ENCODE results near the gene FRMPD2. TPM values are rescaled to one million over a fixed set of nuclear protein-coding genes. Genes with fewer than 3 reads are reported as not detected.

Gene FRMPD2
- total and polyA plus RNA-seq, 2 of the 4 experiments (the other 2 are of a cell fraction) = 0.18 TPM; not detected in 1

DNA sequence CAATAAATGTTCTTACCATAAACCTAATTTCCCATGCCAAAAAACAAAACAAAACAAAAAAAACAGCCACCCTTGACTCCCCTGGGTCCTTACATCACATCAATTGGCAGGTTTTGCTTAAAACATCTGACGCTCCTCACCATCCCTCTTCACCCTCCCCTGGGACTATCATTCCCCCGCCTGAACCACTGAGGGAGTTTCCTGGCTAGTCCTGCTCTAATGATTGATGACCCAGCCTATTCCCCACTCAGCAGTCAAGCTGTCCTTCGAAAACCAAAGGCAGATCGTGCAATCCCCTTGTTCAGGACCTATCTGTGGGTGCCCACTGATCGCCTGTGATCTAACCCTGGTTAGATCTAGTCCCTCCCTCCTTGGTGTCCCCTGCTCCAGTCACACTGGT lies 11.2 kb upstream of the FRMPD2 start:
- peaks cover 30% of the 10 kb centered on the region for H3K27me3 ChIP-seq (ENCODE audit: control insufficient read depth, insufficient read depth, low read length)
- no peak overlapping the region for H3K18ac ChIP-seq (ENCODE audit: low read depth, low read length)
- no peak overlapping the region for H3K23ac ChIP-seq (ENCODE audit: low read depth, low read length)
- H2BK5ac ChIP-seq (ENCODE audit: low read depth, low read length, poor library complexity, severe bottlenecking) = no peak overlapping the region
- no peak overlapping the region for H3K4me2 ChIP-seq (ENCODE audit: low read depth, low read length)
- BruUV-seq (replicated peaks) = no TSS peak
- no peak overlapping the region for H2AFZ ChIP-seq (replicated peaks; ENCODE audit: low read length, poor library complexity)
- no peak overlapping the region for H3K14ac ChIP-seq (replicated peaks; ENCODE audit: low read depth, low read length)
- 4% methylated on average over 4 of the region's 5 CpGs; no CpG with 5 or more reads in 1 of the 2 experiments for whole genome bisulfite sequencing, 2 experiments (ENCODE audit: extremely low coverage in 2 of 2, insufficient read length in 1 of 2)
- in situ Hi-C loops (cut with MboI; ENCODE audit: low sequenced_read_pairs) = no loop called here
- H4K8ac ChIP-seq (ENCODE audit: low read depth in 2 of 2, low read length in 2 of 2) = no peak overlapping the region
- no peak overlapping the region for H2BK20ac ChIP-seq (ENCODE audit: low read depth, low read length)
- H2AK5ac ChIP-seq (ENCODE audit: low read depth, low read length) = no peak overlapping the region
- H2AK9ac ChIP-seq (replicated peaks; ENCODE audit: low read depth, low read length, poor library complexity) = no peak overlapping the region
- no peak overlapping the region for H2BK120ac ChIP-seq (ENCODE audit: low read depth, low read length)
- H3K27ac ChIP-seq (ENCODE audit: insufficient read depth, low read length) = no peak overlapping the region
- H3K56ac ChIP-seq (ENCODE audit: extremely low read depth, insufficient read depth, low read length) = no peak overlapping the region
- dilution Hi-C loops (cut with HindIII; ENCODE audit: low sequenced_read_pairs, unreplicated experiment) = no loop called here
- no peak overlapping the region for H4K91ac ChIP-seq (ENCODE audit: insufficient read depth, low read depth, low read length)
- no peak overlapping the region for H3K4me3 ChIP-seq (ENCODE audit: insufficient read depth, low read depth, low read length)
- no peak overlapping the region for H4K5ac ChIP-seq (ENCODE audit: low read depth, low read length)
- DNase-seq (no peak), ATAC-seq (ENCODE audit: low read depth) (no peak)
- H3K79me1 ChIP-seq (ENCODE audit: low read depth in 1 of 2, low read length in 2 of 2) = no peaks in the 10 kb centered on the region
- TF ChIP-seq, protein P1, sequence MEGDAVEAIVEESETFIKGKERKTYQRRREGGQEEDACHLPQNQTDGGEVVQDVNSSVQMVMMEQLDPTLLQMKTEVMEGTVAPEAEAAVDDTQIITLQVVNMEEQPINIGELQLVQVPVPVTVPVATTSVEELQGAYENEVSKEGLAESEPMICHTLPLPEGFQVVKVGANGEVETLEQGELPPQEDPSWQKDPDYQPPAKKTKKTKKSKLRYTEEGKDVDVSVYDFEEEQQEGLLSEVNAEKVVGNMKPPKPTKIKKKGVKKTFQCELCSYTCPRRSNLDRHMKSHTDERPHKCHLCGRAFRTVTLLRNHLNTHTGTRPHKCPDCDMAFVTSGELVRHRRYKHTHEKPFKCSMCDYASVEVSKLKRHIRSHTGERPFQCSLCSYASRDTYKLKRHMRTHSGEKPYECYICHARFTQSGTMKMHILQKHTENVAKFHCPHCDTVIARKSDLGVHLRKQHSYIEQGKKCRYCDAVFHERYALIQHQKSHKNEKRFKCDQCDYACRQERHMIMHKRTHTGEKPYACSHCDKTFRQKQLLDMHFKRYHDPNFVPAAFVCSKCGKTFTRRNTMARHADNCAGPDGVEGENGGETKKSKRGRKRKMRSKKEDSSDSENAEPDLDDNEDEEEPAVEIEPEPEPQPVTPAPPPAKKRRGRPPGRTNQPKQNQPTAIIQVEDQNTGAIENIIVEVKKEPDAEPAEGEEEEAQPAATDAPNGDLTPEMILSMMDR (conservative IDR thresholded peaks at IDR 0.05; ENCODE audit: low read depth, low read length) = no peak
- TF ChIP-seq POLR2A (IDR thresholded peaks at IDR 0.05; ENCODE audit: low read depth, low read length) (no peak), MXI1 (IDR thresholded peaks at IDR 0.05; ENCODE audit: borderline replicate concordance, low read depth, low read length) (no peak), RFX5 (IDR thresholded peaks at IDR 0.05; ENCODE audit: low read depth, low read length) (no peak), BHLHE40 (IDR thresholded peaks at IDR 0.05; ENCODE audit: low read depth, low read length) (no peak), CEBPB (IDR thresholded peaks at IDR 0.05; ENCODE audit: low read depth, low read length) (no peak), MAFK (IDR thresholded peaks at IDR 0.05; ENCODE audit: low read depth, low read length) (no peak), RCOR1 (IDR thresholded peaks at IDR 0.05; ENCODE audit: insufficient replicate concordance, low read length) (no peak), NFE2L2 (IDR thresholded peaks at IDR 0.05; ENCODE audit: low read depth, low read length) (no peak), MAZ (IDR thresholded peaks at IDR 0.05; ENCODE audit: borderline replicate concordance, low read depth, low read length) (no peak), SMC3 (IDR thresholded peaks at IDR 0.05; ENCODE audit: low read depth, low read length) (no peak), RAD21 (IDR thresholded peaks at IDR 0.05; ENCODE audit: low read length) (no peak), FOS (IDR thresholded peaks at IDR 0.05; ENCODE audit: low read depth, low read length) (no peak)
- TF ChIP-seq, protein P2, sequence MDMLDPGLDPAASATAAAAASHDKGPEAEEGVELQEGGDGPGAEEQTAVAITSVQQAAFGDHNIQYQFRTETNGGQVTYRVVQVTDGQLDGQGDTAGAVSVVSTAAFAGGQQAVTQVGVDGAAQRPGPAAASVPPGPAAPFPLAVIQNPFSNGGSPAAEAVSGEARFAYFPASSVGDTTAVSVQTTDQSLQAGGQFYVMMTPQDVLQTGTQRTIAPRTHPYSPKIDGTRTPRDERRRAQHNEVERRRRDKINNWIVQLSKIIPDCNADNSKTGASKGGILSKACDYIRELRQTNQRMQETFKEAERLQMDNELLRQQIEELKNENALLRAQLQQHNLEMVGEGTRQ (IDR thresholded peaks at IDR 0.05; ENCODE audit: low read depth, low read length) = no peak
- TF ChIP-seq, protein P3, sequence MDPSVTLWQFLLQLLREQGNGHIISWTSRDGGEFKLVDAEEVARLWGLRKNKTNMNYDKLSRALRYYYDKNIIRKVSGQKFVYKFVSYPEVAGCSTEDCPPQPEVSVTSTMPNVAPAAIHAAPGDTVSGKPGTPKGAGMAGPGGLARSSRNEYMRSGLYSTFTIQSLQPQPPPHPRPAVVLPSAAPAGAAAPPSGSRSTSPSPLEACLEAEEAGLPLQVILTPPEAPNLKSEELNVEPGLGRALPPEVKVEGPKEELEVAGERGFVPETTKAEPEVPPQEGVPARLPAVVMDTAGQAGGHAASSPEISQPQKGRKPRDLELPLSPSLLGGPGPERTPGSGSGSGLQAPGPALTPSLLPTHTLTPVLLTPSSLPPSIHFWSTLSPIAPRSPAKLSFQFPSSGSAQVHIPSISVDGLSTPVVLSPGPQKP (IDR thresholded peaks at IDR 0.05; ENCODE audit: borderline replicate concordance, low read depth, low read length) = no peak
- no peaks in the 10 kb centered on the region for H3K36me3 ChIP-seq (ENCODE audit: control insufficient read depth, insufficient read depth, low read length)
- H2BK15ac ChIP-seq (ENCODE audit: low read depth, low read length) = no peak overlapping the region
- ChIA-PET POLR2A (ENCODE audit: unreplicated experiment) (no interaction called here), CTCF (no interaction called here)
- H3K9ac ChIP-seq (ENCODE audit: low read depth, low read length) = no peak overlapping the region
- no peaks in the 10 kb centered on the region for H3K9me1 ChIP-seq (ENCODE audit: insufficient read depth, low read length)
- H3K9me3 ChIP-seq (ENCODE audit: control insufficient read depth, insufficient read depth, low read length) = peaks cover 4% of the 10 kb centered on the region; the same call in 1 of the 2 replicates
- H4K20me1 ChIP-seq (ENCODE audit: insufficient read depth, low read length) = no peaks in the 10 kb centered on the region
- no peaks in the 10 kb centered on the region for H3K4me1 ChIP-seq (ENCODE audit: control insufficient read depth, insufficient read depth, low read length)
- intact Hi-C loops (cut with micrococcal nuclease) = no loop called here
- no peak overlapping the region for H3K4ac ChIP-seq (ENCODE audit: low read depth, low read length)
